ENCODE results near the gene NRXN3. TPM values are rescaled to one million over a fixed set of nuclear protein-coding genes. Genes with fewer than 3 reads are reported as not detected.

The NRXN3 gene
- total RNA-seq, 1 donor from 2014 or later, result 19.8 TPM

GRCh38 chr14:79544698-79545070 lies 1374.5 kb downstream of the NRXN3 start:
- Mint-ChIP-seq H3K36me3 (peaks cover 5% of the 10 kb centered on the region), H3K27me3 (no peaks in the 10 kb centered on the region), H3K4me3 (no peak overlapping the region), H3K9me3 (peaks cover 16% of the 10 kb centered on the region), H3K4me1 (ENCODE audit: unreplicated experiment) (peaks cover 12% of the 10 kb centered on the region), H3K27ac (no peak overlapping the region)
- DNase-seq (ENCODE audit: extremely low spot score, unreplicated experiment), result no peak
- TF ChIP-seq, protein P1, sequence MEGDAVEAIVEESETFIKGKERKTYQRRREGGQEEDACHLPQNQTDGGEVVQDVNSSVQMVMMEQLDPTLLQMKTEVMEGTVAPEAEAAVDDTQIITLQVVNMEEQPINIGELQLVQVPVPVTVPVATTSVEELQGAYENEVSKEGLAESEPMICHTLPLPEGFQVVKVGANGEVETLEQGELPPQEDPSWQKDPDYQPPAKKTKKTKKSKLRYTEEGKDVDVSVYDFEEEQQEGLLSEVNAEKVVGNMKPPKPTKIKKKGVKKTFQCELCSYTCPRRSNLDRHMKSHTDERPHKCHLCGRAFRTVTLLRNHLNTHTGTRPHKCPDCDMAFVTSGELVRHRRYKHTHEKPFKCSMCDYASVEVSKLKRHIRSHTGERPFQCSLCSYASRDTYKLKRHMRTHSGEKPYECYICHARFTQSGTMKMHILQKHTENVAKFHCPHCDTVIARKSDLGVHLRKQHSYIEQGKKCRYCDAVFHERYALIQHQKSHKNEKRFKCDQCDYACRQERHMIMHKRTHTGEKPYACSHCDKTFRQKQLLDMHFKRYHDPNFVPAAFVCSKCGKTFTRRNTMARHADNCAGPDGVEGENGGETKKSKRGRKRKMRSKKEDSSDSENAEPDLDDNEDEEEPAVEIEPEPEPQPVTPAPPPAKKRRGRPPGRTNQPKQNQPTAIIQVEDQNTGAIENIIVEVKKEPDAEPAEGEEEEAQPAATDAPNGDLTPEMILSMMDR (conservative IDR thresholded peaks at IDR 0.05), result no peak

- TF ChIP-seq, protein P1 (conservative IDR thresholded peaks at IDR 0.05), result no peak
- H3K27me3 Mint-ChIP-seq, result no peaks in the 10 kb centered on the region
- H3K9me3 Mint-ChIP-seq, result peaks cover 17% of the 10 kb centered on the region
- no peak for DNase-seq (ENCODE audit: extremely low spot score, unreplicated experiment)
- H3K27ac Mint-ChIP-seq, result no peak overlapping the region
- no peak overlapping the region for H3K4me3 Mint-ChIP-seq
- H3K36me3 Mint-ChIP-seq, result peaks cover 5% of the 10 kb centered on the region
- H3K4me1 Mint-ChIP-seq (ENCODE audit: unreplicated experiment), result peaks cover 29% of the 10 kb centered on the region
These were observed 1378.7 kb downstream of the NRXN3 start for GRCh38 chr14:79548836-79549235.

GRCh38 chr14:79549515-79549914 lies 1379.3 kb downstream of the NRXN3 start:
- Mint-ChIP-seq H3K4me3 (no peak overlapping the region), H3K4me1 (ENCODE audit: unreplicated experiment) (peaks cover 29% of the 10 kb centered on the region)

GRCh38 chr14:79551523-79551922 lies 1381.3 kb downstream of the NRXN3 start:
- peak overlapping the region; percentile 73 for H3K27ac Mint-ChIP-seq
- peaks cover 29% of the 10 kb centered on the region for H3K4me1 Mint-ChIP-seq (ENCODE audit: unreplicated experiment)

More at GRCh38 chr14:79549515-79549914, 1379.3 kb downstream of the NRXN3 start:
- TF ChIP-seq, protein P1 (conservative IDR thresholded peaks at IDR 0.05), result no peak
- Mint-ChIP-seq H3K9me3 (peaks cover 12% of the 10 kb centered on the region), H3K27ac (no peak overlapping the region), H3K36me3 (peaks cover 5% of the 10 kb centered on the region), H3K27me3 (no peaks in the 10 kb centered on the region)
- no peak for DNase-seq (ENCODE audit: extremely low spot score, unreplicated experiment)

DNA sequence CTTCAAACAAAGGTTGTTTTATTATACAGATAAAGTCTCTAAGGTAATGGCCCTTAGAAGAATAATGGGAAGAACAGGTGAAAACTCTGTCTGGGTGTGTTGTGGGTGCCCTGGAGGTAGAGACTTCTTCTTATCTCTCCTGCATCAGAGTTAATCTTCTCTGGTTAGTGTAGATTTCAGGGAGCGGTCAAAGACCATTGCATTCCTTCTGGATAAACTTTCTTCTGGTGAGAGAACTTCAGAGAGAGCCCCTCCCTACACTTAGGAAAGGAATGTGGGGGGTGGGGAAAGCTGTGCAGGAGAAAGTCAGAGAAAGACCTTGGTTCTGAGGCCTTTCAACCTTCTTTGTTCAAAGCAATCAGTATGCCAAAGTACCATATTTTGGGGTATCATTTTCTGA lies 1382.6 kb downstream of the NRXN3 start:
- DNase-seq (ENCODE audit: extremely low spot score, unreplicated experiment), result no peak
- no peaks in the 10 kb centered on the region for H3K27me3 Mint-ChIP-seq
- H3K36me3 Mint-ChIP-seq, result peaks cover under 1% of the 10 kb centered on the region
- H3K4me3 Mint-ChIP-seq, result peak overlapping the region; percentile 45
- peak overlapping the region; percentile 73 for H3K27ac Mint-ChIP-seq
- peaks cover 29% of the 10 kb centered on the region for H3K4me1 Mint-ChIP-seq (ENCODE audit: unreplicated experiment)
- TF ChIP-seq, protein P1 (conservative IDR thresholded peaks at IDR 0.05), result no peak
- peaks cover 6% of the 10 kb centered on the region for H3K9me3 Mint-ChIP-seq

More at GRCh38 chr14:79551523-79551922, 1381.3 kb downstream of the NRXN3 start:
- DNase-seq (ENCODE audit: extremely low spot score, unreplicated experiment), result no peak
- Mint-ChIP-seq H3K9me3 (peaks cover 11% of the 10 kb centered on the region), H3K4me3 (no peak overlapping the region), H3K27me3 (no peaks in the 10 kb centered on the region), H3K36me3 (peaks cover 5% of the 10 kb centered on the region)
- TF ChIP-seq, protein P1 (conservative IDR thresholded peaks at IDR 0.05), result no peak

DNA sequence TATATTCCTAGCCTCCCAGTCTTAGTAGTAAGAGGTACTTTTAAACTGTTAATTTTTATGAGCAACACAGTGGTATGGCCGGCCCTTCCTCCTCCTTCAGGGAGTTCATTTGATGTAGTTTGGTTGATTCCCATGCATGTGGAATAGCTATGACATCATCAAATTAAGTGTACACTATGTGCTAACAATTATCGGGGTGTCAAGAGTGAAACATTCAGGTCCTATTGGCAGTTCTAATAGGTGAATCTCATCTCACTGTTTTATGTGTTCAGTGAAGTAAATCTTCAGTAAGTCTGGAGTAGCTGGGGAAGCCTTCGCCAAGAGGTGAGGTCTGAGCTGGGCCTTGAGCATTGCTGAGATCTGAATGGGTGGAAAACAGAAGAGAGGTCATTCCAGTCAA lies 1384.6 kb downstream of the NRXN3 start:
- TF ChIP-seq, protein P1 (conservative IDR thresholded peaks at IDR 0.05), result no peak
- peaks cover 7% of the 10 kb centered on the region for H3K36me3 Mint-ChIP-seq
- no peak overlapping the region for H3K27ac Mint-ChIP-seq
- no peaks in the 10 kb centered on the region for H3K27me3 Mint-ChIP-seq
- H3K4me3 Mint-ChIP-seq, result no peak overlapping the region
- no peak for DNase-seq (ENCODE audit: extremely low spot score, unreplicated experiment)
- peaks cover 21% of the 10 kb centered on the region for H3K4me1 Mint-ChIP-seq (ENCODE audit: unreplicated experiment)
- H3K9me3 Mint-ChIP-seq, result peaks cover 13% of the 10 kb centered on the region
